BJ (cell line): ENCODE measurements around the gene HPN. TPM values are rescaled to one million over a fixed set of nuclear protein-coding genes. Genes with fewer than 3 reads are reported as not detected.

Source experiments
- CTCF ChIA-PET: fragments of 350-600 bp; formaldehyde crosslinking; extraction: SDS; loops from one replicate; lab custom pipeline; 2021; ENCODE audit warnings: antibody characterized with exemption, inconsistent platforms; lab: Yijun Ruan, JAX
- POLR2A ChIA-PET: fragments of 300-600 bp; sonication (Branson Sonifier 250); formaldehyde crosslinking; extraction: SDS; loops from one replicate; lab custom pipeline; 2021; ENCODE audit warnings: antibody characterized with exemption; lab: Charles Lee
- DNase-seq: peaks from one replicate; pipeline ENCODE4 v3.0.0-alpha.2; 2011; ENCODE audit warnings: low read depth
- H3K27me3 ChIP-seq: 2 replicates; pipeline ENCODE4 v1.6.0; 2011; ENCODE audit warnings: low read length; ENCODE audit not compliant: control insufficient read depth, insufficient read depth
- H3K36me3 ChIP-seq: 2 replicates; pipeline ENCODE4 v1.5.1; 2011; ENCODE audit warnings: low read length; ENCODE audit not compliant: control insufficient read depth, insufficient read depth
- H3K4me3 ChIP-seq: 2 replicates; pipeline ENCODE4 v1.5.1; 2011; ENCODE audit warnings: low read depth, mild to moderate bottlenecking, control low read depth, low read length
- CTCF ChIP-seq: IDR thresholded peaks from 2 replicates; pipeline ENCODE4 v1.5.1; 2011; ENCODE audit warnings: low read depth, mild to moderate bottlenecking, control low read depth, inconsistent platforms, low read length, moderate library complexity; ENCODE audit not compliant: insufficient read depth
- polyA plus RNA-seq: library from polyadenylated mRNA; depleted of rRNA; stranded (reverse); fragments of >200 nt; gene quantifications from 2 replicates; pipeline ENCODE4 v1.2.3, GENCODE V29; 2011

Gene HPN
- polyA plus RNA-seq, 1 experiment: not detected

DNA sequence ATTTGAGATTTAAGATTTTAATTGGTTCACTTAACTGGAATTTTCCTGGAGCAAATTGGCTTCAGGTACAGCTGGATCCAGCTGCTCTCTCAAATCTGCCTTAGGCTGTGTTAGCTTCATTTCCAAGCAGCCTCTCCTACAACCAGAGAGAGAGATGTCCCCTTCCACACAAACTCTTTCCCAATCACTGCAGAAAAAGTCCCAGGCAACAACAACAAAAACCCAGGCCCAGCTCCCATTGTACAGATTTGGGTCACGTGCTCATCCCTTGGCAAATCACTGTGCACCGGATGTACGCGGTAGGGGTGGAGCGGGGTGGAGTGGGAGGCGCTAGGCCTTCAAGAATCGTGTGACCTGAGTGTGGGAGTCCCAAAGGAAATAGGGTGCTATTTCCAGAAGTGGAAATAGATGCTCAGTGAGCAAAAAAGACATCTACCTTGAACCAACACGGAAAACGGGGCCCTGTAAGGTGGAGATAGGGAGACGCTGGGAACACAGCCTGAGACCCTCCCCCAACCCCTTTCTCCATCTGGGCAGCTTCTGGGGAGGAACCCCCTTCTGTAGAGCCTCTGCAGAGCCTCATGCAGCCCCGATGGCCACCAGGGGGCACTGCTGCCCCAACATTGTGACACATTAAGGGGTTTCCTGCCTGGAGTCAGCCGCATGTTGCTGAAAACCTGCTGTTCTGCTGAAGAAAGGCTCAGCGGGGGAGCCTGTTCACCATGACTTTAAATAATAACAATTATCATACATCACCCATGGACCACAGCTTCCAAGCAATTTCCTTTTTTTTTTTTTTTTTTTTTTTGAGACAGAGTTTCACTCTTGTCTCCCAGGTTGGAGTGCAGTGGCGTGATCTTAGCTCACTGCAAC is 25.4 kb downstream of the HPN start:
- H3K4me3 ChIP-seq: no peak overlapping the region
- POLR2A ChIA-PET: no interaction called here
- CTCF ChIA-PET: interaction anchor here (0.6 to 3.7 kb wide), 37 partner anchors 9 to 428 kb away, joined by 3 to 77 read pairs (median 5); partner anchors contain the start of genes FXYD1, FXYD5, FXYD7 and LGI4

DNA sequence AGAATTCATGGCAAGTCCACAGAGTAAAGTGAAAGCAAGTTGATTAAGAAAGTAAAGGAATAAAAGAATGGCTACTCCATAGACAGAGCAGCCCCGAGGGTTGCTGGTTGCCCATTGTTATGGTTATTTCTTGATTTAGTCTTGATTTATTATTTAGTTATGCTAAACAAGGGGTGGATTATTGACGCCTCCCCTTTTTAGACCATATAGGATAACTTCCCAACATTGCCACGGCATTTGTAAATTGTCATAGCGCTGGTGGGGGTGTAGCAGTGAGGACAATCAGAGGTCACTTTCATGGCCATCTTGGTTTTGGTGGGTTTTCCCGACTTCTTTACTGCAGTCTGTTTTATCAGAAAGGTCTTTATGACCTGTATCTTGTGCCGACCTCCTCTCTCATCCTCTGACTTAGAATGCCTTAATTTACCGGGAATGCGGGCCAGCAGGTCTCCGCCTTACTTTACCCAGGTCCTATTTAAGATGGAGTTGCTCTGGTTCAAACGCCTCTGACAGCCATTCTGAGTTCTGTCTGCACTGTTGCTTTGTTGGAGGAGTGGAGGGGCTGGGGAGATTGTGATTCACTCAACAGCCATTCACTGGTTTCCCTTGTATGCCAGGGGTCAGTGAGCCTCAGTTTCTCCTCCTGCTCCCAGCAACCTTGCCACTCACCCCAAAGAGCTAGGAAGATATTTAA is 27.6 kb downstream of the HPN start:
- no peak for DNase-seq
- Histone ChIP-seq H3K27me3 (peaks cover 1% of the 10 kb centered on the region; the same call in 1 of the 2 replicates), H3K36me3 (no peaks in the 10 kb centered on the region), H3K4me3 (no peak overlapping the region)
- POLR2A ChIA-PET: no interaction called here
- CTCF ChIA-PET: interaction anchor here (0.8 to 3.7 kb wide), 12 partner anchors 11 to 73 kb away, joined by 3 to 77 read pairs (median 16); partner anchors contain the start of genes FXYD1, FXYD7 and LGI4
- TF ChIP-seq CTCF: no peak

More for the DNA sequence above, 25.4 kb downstream of the HPN start:
- Histone ChIP-seq H3K27me3 (no peaks in the 10 kb centered on the region), H3K36me3 (no peaks in the 10 kb centered on the region)
- TF ChIP-seq CTCF: peak; percentile 94
- DNase-seq: no peak

- ChIA-PET POLR2A (no interaction called here), CTCF (interaction anchor here (0.6 to 3.6 kb wide), 8 partner anchors 21 to 72 kb away, joined by 3 to 24 read pairs (median 10); partner anchors contain the start of gene LGI4)
- no peak for TF ChIP-seq CTCF
These were observed 28.2 kb downstream of the HPN start for GRCh38 chr19:35069696-35070095.

GRCh38 chr19:35070471-35070870 is 28.9 kb downstream of the HPN start:
- CTCF ChIA-PET: interaction anchor here (0.6 to 3.6 kb wide), 7 partner anchors 21 to 71 kb away, joined by 3 to 24 read pairs (median 11); partner anchors contain the start of gene LGI4

More at GRCh38 chr19:35069696-35070095, 28.2 kb downstream of the HPN start:
- DNase-seq: no peak
- Histone ChIP-seq H3K27me3 (peaks cover 1% of the 10 kb centered on the region; the same call in 1 of the 2 replicates), H3K36me3 (no peaks in the 10 kb centered on the region), H3K4me3 (no peak overlapping the region)

More at GRCh38 chr19:35070471-35070870, 28.9 kb downstream of the HPN start:
- H3K4me3 ChIP-seq: no peak overlapping the region
- POLR2A ChIA-PET: no interaction called here
- no peaks in the 10 kb centered on the region for H3K36me3 ChIP-seq
- peaks cover 1% of the 10 kb centered on the region; the same call in 1 of the 2 replicates for H3K27me3 ChIP-seq
- DNase-seq: no peak
- no peak for TF ChIP-seq CTCF
